Breast epithelium (tissue), 3 donors: ENCODE data around the gene C4orf36.

Experiments used
- POLR2A ChIP-seq: fragments of 450-650 bp; IDR thresholded peaks from one replicate; pipeline ENCODE4 v1.6.1; 2016; ENCODE audit warnings: antibody characterized with exemption, mild to moderate bottlenecking, moderate library complexity
- POLR2AphosphoS5 ChIP-seq, 3 donors: sonication (generic); formaldehyde crosslinking; IDR thresholded peaks; one replicate each; pipeline ENCODE4 v1.6.1; 2017; ENCODE audit warnings: antibody characterized with exemption in 3 of 3
- TF ChIP-seq, protein P1 (sequence below), 3 donors: fragments of 450-650 bp; IDR thresholded peaks; one replicate each; pipeline ENCODE4 v1.5.1; 2016 to 2017; ENCODE audit warnings: antibody characterized with exemption in 3 of 3, mild to moderate bottlenecking in 3 of 3, moderate library complexity in 3 of 3

GRCh38 chr4:86921608-86922252, 29.5 kb upstream of the C4orf36 start:
- TF ChIP-seq, protein P1, sequence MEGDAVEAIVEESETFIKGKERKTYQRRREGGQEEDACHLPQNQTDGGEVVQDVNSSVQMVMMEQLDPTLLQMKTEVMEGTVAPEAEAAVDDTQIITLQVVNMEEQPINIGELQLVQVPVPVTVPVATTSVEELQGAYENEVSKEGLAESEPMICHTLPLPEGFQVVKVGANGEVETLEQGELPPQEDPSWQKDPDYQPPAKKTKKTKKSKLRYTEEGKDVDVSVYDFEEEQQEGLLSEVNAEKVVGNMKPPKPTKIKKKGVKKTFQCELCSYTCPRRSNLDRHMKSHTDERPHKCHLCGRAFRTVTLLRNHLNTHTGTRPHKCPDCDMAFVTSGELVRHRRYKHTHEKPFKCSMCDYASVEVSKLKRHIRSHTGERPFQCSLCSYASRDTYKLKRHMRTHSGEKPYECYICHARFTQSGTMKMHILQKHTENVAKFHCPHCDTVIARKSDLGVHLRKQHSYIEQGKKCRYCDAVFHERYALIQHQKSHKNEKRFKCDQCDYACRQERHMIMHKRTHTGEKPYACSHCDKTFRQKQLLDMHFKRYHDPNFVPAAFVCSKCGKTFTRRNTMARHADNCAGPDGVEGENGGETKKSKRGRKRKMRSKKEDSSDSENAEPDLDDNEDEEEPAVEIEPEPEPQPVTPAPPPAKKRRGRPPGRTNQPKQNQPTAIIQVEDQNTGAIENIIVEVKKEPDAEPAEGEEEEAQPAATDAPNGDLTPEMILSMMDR (IDR thresholded peaks at IDR 0.05): no peak
- no peak for TF ChIP-seq POLR2A
- no peak for TF ChIP-seq POLR2AphosphoS5 (IDR thresholded peaks at IDR 0.05)
